Mesenteric fat pad (tissue), 1 donor: ENCODE measurements around the gene IL10RB. TPM values are rescaled to one million over a fixed set of nuclear protein-coding genes. Genes with fewer than 3 reads are reported as not detected.
"Not testable (repeated sequence)": the region's sequence is repeated elsewhere in the genome, so short reads cannot be mapped to it uniquely, and the experiment has no call there.

Experiments used
- DNase-seq: peaks from one replicate; pipeline ENCODE4 v3.0.0-alpha.2; 2020; ENCODE audit warnings: low spot score
- total RNA-seq: library from RNA; stranded (reverse); fragmentation: NEBNext Ultra II Directional; extraction: Animal tissue kit (Norgen Biotek cat#: 25700); gene quantifications from one replicate; pipeline ENCODE4 v1.2.1, GENCODE V29; 2021
- donor health status: DM: yes; HTN: yes; CAD: no.

IL10RB gene
- total RNA-seq, 1 donor from 2014 or later: 39.3 TPM

DNA sequence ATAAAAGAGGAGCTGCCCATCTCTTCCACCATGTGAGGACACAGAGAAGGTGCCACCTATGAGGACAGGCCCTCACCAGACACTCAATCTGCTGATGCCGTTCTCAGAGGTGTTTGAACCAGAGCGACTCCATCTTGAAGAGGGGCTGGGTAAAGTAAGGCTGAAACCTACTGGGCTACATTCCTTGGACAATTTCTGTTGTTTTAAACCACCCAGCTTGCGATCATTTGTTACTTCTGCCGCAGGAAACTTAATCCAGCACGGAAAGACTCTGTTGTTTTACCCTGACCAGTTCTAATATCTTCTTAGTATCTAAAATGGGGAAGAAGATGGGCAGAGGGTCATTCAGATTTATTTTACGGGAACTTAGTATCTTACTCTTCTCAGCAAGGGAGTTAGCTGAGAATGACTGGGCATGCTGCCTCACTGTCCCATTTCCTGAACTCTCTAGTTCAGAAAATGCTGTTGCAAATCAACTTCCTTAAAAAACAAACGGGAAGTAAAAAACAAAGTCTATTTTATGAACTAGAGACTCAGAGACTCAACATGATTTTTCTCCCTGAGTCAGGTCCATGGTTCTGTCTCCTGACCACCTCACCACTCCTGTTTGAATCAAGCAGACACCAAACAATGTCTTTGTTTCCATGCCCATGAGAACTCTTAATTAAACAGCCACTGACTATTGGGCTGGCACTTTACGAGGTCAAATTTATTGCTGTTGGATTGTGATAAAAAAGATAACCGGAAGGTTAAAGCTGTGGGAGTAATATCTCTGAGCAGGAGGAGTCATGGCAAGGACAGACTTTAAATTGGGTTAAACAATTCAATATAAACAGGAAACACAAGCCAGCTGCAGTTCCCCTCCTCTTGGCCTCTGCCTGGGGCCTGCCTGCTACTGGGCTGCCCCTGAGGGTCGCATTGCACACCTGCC, 34.8 kb downstream of the IL10RB start:
- peak; percentile 64 for DNase-seq

DNA sequence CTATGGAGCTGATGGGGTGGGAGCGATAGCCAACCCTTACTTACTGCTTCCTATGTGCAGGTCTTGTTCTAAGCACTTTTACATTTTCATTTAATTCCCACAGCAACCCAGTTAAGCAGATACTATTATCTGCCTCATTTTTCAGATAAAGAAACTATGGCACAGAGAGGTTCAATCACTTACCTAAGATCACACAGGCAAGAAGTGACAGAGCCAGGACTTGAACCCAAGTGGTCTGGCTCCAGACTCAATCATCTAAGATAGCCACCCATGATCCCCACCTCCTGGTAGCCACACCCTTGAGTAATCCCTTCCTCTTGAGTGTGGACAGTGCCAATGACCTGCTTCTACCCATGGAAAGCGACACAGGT, 35.5 kb downstream of the IL10RB start:
- peak; percentile 28 for DNase-seq

DNA sequence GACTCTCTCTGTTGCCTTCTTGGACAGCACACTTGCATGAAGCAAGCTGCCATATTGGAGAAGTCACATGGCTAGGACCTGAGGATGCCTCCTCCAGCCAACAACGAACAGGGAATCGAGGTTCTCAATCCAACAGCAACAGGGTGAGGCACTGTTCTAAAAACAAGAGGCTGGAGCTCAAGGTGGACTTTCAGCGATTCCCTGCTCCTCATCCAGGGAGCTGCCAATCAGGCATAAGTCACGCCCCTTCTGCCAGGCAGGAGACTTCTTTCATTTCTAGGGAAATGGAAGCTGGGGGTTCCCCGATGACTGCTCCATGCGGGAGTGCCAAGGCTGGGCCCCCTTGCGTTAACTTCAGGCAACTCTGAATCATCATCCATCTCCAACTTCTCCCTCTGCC, 35.9 kb downstream of the IL10RB start:
- peak; percentile 67 for DNase-seq

DNA sequence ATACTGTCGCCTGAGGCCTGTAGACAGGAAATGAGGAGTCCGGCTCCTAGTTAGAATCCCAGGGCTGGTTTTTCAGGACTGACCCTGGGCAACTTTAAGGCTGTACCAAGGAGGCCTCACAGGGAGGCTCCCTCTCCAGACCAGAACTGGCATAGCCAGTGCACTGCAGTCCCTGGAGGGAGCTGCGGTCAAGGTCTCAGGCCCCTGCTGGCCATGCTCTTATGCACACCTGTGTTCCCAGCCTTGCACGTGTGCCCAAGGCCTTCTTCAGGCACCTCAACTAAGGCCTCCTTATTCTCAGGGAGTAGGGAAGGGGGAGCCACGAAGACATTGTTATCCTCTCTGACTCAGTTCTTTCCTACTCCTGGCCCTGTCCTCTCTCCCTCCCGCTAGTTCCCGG, 36.6 kb downstream of the IL10RB start:
- peak; percentile 45 for DNase-seq

DNA sequence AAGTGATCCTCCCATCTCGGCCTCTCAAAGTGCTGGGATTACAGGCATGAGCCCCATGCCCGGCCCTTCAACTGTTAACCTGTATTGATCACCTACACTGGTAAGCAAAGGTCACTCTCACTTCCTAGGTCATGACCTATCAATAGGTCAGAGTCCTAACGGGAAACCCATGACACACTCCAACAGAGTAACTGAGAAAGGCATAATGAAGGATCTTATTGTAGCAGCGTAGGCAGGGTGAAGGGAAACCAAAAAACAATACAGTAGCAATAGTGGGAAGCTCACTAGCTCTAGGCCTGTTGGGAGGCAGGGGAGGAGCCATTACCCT, 39.1 kb downstream of the IL10RB start:
- DNase-seq: no peak

DNA sequence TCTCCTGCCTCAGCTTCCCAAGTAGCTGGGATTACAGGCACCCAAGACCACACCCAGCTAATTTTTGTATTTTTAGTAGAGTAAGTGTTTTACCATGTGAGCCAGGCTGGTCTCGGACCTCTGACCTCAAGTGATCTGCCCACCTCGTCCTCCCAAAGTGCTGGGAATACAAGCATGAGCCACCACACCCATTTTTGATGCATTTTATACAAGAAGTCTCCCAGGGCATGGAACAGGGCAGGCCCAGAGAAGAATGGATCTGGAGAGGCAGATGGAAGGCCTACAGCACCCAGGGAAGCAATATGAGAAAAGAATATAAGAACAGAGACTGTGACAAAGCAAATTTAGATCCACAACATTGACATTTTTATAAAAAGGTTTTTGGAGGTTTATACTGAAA, 39.8 kb downstream of the IL10RB start:
- peak; percentile 16 for DNase-seq

DNA sequence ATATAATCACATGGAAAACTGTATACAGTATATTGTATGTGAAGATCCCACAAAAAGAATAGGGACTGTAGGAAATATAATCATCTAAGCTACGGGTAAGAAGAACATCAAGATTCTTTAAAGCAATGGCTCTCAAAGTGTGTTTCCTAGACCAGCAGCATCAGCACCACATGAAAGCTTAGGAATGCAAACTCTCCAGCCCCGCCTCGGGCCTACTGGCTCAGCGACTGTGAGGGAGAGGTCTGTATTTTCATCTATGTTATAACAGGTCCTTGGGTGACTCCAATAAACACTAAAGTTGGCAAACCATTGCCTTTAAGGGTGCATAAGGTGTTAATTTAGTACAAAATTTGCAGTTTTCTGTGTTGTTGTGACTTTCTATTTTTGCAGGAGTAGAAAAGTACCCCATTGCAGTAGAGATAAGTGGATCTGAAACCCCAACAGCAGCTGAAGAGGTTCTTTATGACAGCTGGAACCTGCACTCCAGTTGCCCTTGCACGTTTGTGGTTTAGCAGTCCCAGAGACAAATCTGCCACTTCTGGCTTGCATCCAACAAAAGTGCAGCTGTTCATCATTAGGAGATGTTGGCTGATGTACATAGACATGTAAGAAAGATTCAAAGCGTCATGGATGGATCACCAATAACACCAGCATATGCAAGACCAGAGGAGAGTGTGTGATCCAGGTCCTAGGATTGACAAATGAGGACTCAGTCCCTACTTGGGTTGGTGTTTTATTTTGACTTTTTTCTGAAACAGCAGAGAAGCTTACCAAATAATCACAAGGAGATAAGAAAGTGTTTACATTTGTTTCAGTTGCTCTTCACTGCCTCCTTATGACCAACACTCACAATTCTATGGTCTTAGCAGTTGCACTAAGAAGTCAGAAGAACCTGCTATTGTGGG, 42.7 kb downstream of the IL10RB start:
- DNase-seq: no peak

DNA sequence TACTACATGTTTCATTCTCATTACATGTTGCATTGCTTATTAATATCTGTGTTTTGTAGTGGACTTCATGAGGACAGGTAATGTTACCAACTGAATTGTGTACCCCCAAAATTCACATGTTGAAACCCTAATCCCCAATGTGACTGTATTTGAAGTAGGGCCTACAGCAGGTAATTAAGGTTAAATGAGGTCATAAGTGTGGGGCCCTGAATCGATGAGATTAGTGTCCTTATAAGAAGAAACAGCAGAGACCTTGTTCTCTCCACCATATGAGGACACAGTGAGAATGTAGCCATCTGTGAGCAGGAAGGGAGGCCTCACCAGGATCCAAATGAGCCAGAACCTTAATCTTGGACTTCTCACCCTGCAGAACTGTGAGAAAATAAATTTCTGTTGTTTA, 43.6 kb downstream of the IL10RB start:
- DNase-seq: no peak

DNA sequence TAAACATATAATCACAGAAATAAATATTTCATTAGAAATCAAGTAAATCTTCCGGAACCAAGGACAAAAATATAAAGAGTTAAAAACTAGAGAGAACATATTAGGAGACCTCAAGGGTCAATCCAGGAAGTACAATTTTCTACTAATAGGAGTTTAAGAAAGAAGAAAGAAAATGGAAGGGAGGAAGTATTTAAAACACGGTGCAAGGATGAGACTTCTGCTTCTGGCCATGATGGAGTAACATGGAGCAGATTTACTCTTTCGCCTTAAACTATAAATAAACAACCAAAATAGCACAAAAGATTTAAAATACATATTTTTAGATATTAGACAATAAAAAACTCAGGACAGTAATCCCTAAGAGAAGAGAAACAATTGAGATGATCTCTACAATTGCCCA, 46.0 kb downstream of the IL10RB start:
- no peak for DNase-seq

DNA sequence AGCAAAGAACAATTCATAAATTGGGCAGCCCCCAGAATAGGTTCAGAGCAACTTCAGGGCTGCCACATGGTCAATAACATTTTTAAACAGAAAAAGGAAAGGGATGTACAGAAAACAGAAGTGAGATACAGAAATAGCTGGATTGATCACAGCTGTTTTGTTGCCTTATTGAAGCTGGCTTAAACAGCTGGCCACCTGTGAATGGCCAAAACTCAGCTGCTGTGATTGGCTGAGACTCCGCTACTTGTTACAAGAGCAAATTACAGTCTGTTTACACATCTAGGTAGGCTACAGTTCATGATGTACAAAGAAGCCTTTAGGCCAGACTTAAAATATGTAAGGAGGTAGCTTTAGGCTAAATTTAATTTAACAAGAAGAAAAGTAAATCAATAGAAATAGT, 47.0 kb downstream of the IL10RB start:
- DNase-seq: no peak

DNA sequence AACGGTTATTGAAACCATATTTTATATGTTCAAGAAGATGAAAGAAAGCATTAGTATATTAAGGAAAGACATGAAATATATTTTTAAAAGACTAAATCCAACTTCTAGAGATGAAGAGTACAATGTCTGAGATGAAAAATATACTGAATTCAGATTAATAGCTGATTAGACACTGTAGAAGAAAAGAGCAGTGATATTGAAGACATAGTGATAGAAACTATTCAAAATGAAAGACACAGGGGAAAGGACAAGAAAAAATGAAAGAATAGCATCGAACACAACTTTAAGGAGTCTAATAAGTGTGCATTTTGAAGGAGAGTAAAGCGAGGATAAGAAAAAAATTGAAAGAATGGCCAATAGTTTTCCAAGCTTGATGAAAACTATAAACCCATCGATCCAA, 47.4 kb downstream of the IL10RB start:
- DNase-seq: no peak

DNA sequence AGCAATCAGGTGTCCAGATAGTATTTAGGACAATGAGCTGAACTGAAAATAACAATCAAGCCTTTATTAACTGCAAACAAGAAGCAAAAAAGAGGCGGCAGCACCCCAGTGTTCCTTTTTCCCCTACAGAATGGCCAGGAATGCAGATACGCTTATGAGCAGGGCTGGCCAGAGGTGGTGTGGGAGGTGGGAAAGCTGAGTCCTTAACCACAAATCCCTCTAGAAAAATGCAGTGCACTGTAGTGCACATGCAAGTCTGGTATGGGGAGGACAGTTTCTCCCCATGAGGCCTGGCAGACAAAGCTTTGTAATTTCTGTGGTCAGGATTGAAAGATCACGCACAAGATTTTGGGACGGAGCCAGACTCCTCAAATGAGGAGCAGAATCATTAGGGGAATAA, 47.9 kb downstream of the IL10RB start:
- no peak for DNase-seq

DNA sequence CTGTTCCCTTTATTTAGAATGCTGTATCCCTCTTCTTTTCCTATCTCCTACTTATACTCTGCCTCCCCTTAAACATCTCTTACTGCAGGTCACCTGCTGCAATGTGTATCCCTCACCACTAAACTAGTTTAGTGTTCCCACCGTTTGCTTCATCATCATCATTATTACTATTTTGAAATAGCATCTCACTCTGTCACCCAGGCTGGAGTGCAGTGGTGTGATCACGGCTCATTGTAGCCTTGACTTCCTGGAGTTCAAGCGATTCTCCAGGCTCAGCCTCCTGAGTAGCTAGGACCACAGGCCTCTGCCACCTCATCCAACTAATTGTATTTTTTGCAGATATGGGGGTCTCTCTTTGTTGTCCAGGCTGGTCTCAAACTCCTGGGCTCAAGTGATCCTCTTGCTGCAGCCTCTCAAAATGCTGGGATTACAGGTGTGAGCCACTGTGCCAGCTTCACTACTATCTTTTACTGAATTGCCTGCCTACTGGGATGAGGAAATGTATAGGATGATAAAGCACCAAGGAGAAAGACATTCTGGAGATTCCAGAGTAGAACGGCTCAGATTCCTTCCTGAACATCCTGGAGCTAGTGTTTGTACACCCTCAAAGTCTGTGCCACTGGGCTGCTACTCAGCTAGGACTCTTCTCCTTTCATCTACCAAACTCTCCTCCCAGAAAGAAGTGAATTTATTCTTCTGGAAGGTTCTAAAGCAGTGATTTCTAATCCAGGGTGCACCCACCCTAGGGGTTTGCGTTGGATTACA, 50.0 kb downstream of the IL10RB start:
- DNase-seq: no peak

DNA sequence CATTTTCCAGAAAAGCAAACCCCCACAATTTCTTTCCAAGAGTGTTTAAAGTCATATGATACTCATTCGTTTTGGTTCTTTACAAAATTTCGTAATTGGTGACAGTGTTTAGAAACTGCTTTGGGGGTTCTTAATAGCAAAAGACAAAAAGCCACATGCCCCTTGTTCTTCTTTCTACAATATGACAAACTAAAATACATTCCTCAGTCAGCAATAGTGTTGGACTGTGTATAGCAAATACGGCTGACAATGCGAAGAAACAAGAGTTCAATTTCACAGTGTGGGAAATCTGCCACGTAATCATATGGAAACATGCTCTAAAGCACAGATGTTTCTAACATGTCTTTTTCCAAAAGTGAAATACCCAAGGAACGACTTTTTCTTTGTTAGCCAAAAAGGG, 51.0 kb downstream of the IL10RB start:
- DNase-seq: no peak

DNA sequence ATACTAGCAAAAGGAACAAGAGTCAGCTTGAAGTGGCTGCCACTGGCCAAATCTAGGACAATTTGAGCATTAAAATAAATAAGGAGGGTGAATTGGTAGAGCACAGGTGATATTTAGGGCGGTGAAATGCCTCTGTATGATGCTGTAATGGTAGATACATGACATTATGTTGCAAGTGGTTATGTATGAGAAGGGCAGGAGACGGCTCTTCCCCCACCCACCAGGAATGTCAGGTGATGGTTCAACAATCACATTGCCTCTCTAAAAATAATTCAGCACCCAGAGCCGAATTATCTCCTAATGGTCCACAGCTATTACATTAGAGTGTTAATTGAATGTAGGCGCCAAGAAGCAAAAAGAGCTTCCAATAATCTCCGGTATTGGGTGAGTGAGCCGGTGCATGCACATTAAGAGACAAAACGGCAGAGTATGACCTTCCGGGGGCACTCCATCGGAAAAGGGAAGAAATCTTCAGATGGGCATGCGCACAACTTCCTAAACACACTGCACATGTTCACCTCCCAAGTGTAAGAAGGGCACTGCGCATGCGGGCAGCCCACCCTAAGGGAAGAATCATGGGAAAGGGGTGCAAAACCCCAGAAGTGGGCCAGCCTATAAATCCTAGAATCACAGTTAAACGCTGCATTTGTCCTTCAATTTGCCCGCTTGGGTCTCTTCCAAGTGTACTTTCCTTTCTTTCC, 51.8 kb downstream of the IL10RB start:
- DNase-seq: no peak

DNA sequence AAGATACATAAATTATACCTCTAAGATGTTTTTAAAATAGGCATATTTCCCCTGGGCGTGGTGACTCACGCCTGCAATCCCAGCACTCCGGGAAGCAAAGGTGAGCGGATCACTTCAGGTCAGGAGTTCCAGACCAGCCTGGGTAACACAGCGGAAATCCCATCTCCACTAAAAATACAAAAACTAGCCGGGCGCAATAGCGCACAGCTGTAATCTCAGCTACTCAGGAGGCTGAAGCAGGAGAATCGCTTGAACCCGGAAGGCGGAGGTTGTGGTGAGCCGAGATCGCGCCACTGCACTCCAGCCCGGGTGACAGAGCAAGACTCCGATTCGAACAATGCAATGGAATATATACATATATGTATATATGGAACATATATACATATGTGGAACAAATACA, 54.8 kb downstream of the IL10RB start:
- DNase-seq: not testable (repeated sequence)

DNA sequence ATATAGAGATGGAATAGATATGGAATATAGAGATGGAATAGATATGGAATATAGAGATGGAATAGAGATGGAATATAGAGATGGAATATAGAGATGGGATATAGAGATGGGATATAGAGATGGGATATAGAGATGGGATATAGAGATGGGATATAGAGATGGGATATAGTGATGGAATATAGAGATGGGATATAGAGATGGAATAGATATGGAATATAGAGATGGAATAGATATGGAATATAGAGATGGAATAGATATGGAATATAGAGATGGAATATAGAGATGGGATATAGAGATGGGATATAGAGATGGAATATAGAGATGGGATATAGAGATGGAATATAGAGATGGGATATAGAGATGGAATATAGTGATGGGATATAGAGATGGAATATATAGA, 57.4 kb downstream of the IL10RB start:
- not testable (repeated sequence) for DNase-seq

DNA sequence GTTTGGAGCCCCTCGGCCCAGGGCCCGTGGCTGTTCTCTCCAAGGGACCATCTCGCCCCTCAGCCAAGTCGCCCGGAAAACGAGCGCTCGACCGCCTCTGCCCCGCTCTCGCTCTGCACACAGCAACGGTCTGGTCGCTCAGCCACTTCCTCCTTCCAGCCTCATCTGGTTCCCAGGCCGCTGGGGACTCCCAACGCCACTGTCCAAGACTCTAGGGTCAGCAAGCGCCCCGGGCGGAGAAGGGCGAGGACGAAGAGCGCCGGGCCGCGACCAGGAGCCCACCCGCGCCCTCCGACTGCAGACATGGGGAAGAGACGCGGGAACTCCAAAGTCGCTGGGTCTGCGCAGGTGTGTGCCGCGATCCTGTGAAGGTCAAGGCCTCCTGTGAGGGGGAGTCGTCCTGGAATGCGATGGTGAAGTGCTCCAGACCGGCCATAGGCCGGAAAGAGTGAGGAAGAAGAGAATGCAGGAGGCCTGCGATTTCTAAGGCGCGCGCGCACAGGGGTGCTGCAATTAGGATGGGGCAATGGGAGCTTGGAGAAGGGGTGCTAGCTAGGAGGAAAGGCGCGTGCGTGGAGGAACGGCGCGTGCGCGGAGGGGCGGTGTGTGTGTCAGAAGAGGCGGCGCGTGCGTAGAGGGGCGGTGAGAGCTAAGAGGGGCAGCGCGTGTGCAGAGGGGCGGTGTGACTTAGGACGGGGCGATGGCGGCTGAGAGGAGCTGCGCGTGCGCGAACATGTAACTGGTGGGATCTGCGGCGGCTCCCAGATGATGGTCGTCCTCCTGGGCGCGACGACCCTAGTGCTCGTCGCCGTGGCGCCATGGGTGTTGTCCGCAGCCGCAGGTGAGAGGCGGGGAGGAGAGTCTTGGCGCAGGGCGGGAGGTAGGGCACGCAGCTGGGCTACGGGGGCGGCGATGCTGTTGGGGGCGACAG, 58.4 kb downstream of the IL10RB start, which contains the start of gene IFNAR1:
Gene IFNAR1, plus strand, starts transcription at position 680 of the 931 bp plus-strand sequence. Its CDS starts 86 bp downstream, at position 766.
- peak; percentile 100 for DNase-seq

DNA sequence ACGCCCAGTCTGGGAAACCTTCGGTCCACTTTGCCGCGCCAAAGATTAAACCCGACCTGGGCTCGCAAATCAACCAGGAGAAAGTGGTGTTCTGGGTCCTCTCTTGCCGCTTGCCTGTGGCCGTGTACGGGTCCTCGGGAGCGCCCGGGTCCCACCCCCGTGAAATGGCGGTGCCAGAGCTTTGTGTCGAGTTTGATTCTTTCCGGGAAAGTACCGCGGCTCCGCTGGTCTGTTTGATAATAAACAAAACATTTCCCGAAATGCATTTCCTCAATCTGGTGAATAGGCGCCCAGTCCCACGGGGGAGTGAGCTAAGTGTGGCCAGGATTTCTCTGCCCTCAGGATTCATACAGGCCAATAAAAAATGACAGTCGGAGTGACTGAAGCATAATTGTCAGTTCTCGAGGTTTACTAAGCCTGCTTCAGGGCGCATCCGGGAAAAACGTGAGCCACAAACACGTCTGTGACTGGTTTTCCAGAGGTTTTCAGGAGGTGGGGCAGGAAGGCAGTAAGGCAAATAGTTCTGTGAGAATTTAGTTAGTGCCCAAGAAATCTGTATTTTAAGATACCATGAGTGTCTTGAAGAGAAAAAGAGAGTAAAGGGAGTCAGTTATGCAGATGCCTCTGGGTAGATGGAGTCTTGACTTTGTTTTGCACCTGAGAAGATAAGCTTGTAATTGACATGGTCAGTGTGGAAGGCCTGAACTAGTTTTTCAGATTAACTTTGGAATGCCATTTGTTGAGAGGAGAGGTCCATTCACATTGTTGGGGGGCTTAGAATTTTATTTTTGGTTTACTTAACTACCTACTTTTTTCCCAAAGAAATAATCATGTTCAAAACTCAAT, 59.3 kb downstream of the IL10RB start:
- DNase-seq: peak; percentile 93
